GM13976 (cell line): ENCODE results near the gene SYT3.
"Not testable (repeated sequence)": the region's sequence is repeated elsewhere in the genome, so short reads cannot be mapped to it uniquely, and the experiment has no call there.

Experiments used
- DNase-seq: peaks from one replicate; pipeline ENCODE4 v3.0.0; 2012; ENCODE audit warnings: low spot score
- in situ Hi-C: fragments of 300-500 bp; cut with MboI; formaldehyde crosslinking; loops from one replicate; pipeline ENCODE4 v1.12.0; 2022; ENCODE audit warnings: low sequenced_read_pairs, mixed read lengths, inconsistent platforms; ENCODE audit not compliant: unreplicated experiment
- TF ChIP-seq, protein P1 (sequence below): IDR thresholded peaks from 2 replicates; pipeline ENCODE4 v1.5.1; 2012; ENCODE audit warnings: borderline replicate concordance, mild to moderate bottlenecking; ENCODE audit not compliant: insufficient read depth; ENCODE audit errors: extremely low read depth, missing control alignments, control extremely low read depth

SYT3 gene

DNA sequence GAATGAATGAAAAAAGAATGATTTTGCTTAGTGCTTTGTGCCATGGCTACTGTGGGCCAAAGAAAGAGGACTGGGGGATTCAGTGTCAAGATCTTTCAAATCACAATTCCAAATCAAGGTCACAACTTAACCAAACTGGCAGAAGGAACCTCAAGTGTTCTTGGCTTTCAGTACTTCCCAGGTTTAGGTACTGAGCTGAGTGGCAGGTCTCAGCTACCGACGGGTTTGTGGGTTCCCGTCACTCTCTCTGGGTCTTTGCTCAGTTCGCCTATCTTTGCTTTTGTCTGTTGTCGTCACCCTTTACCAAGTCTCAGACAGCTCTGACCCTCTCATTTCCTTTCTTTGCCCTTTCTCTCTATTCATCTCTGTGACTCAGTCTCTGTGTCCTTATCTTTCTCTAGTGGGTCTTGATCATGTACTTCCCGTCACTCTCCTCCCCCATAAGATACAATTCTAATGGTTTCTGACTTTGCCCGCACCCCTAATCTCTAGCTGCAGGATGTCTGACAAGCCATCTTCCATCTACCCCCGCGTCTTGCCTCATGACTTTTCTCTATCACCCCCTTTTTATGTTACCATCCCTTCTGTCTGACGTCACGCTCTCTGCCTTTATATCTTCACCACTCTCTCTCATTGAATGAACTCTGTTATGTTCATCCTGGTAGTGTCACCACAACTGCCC lies 38.1 kb downstream of the SYT3 start:
- no peak for DNase-seq
- TF ChIP-seq, protein P1, sequence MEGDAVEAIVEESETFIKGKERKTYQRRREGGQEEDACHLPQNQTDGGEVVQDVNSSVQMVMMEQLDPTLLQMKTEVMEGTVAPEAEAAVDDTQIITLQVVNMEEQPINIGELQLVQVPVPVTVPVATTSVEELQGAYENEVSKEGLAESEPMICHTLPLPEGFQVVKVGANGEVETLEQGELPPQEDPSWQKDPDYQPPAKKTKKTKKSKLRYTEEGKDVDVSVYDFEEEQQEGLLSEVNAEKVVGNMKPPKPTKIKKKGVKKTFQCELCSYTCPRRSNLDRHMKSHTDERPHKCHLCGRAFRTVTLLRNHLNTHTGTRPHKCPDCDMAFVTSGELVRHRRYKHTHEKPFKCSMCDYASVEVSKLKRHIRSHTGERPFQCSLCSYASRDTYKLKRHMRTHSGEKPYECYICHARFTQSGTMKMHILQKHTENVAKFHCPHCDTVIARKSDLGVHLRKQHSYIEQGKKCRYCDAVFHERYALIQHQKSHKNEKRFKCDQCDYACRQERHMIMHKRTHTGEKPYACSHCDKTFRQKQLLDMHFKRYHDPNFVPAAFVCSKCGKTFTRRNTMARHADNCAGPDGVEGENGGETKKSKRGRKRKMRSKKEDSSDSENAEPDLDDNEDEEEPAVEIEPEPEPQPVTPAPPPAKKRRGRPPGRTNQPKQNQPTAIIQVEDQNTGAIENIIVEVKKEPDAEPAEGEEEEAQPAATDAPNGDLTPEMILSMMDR: no peak
- in situ Hi-C loops: no loop called here

DNA sequence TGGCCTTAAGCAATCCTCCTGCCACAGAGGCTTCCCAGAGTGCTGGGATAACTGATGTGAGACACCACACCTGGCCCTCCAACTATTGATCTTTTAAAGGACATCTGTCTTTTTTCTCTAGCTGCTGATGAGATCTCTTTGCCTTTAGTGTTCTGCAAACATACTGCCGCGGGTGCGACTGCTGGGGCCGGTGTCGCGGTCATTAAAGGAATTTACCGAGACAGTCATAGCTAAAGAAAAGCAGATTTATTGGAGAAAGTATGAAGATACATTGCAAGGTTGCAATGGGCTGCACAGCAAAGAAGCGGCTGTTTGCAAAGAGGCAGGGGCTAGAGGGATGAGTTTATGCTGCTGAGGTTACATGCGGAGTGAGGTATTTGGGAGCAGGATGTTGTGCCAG lies 40.3 kb downstream of the SYT3 start:
- in situ Hi-C loops: no loop called here
- DNase-seq: no peak
- TF ChIP-seq, protein P1: no peak

DNA sequence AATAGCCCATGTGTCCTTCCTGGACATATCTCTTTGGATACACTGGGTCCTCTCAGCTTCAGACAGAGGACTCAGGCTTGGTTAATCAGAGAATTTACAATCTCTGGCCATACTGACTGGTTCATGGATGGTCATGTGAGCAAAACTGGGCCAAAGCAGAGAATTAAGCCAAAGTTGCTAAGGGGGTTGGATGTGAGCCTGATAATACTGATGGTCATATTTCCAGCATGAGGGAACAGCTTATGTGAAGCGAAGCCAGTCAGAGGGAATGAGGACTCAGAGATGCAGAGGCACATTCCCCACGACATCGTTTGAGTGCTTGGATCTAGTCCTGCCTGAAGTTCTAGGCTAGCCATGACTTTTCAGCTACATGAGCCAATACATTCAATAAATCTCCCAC lies 49.5 kb downstream of the SYT3 start:
- TF ChIP-seq, protein P1: no peak
- in situ Hi-C loops: no loop called here
- DNase-seq: no peak

DNA sequence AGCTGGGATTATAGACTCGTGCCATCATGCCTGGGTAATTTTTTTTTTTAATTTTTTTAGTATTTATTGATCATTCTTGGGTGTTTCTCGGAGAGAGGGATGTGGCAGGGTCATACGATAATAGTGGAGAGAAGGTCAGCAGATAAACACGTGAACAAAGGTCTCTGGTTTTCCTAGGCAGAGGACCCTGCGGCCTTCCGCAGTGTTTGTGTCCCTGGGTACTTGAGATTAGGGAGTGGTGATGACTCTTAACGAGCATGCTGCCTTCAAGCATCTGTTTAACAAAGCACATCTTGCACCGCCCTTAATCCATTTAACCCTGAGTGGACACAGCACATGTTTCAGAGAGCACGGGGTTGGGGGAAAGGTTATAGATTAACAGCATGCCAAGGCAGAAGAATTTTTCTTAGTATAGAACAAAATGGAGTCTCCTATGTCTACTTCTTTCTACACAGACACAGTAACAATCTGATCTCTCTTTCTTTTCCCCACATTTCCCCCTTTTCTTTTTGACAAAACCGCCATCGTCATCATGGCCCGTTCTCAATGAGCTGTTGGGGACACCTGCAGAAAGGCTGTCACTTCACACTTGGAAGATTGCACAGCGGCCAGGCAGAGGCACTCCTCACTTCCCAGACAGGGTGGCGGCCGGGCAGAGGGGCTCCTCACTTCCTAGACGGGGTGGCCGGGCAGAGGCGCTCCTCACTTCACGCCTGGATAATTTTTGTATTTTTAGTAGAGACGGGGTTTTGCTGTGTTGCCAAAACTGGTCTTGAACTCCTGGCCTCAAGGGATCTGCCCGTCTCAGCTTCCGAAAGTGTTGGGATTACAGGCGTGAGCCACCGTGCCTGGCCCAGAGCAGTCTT lies 57.7 kb downstream of the SYT3 start:
- in situ Hi-C loops, DNase-seq: not testable (repeated sequence)

DNA sequence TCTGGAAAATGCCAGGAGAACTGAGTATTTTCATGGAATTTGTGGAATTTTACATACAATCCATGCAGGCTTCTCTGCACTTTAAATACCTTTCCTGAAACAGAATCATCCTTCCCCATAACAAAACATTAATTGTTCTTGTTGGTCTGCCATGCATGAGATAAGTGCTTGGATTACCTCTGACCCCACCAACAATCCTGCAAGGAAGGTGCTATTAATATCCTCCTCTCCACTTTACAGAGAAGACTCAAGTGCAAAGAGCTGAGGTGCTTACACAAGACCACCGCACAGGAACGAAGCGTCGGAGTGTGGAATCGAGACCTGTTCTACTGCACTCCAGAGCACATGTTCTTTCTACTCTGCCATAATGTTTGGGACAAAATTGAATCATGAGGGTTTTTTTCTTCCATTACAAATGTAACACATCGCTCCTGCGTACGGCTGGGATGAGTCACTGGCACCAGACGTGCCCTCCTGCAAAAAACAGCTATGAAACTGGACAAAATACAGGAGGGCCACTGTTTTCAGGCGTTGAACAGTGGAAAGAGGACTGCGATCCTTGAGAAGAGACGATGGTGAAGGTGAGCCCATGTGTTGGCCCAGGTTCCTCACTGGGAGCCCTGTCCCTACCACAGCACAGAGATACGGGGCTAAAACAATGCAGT lies 58.6 kb downstream of the SYT3 start:
- in situ Hi-C loops: no loop called here
- TF ChIP-seq, protein P1: no peak
- no peak for DNase-seq

DNA sequence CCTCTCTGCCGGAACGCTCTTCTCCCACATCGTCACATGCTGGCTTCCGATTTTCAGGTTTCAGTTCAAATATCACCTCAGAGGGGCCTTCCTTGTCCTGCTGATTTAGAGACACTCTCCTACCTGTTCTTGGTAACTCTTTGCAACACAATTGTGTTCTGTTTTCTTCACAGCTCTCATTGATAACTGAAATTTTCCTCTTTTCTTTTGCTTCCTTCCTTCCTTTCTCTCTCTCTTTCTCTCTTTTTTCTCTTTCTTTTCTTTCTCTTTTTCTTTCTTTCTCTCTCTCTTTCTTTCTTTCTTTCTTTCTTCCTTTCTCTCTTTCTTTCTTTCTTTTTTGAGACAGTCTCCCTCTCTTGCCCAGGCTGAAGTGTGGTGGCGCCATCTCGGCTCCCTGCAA lies 59.4 kb downstream of the SYT3 start:
- in situ Hi-C loops: no loop called here
- DNase-seq: no peak
- TF ChIP-seq, protein P1: no peak

DNA sequence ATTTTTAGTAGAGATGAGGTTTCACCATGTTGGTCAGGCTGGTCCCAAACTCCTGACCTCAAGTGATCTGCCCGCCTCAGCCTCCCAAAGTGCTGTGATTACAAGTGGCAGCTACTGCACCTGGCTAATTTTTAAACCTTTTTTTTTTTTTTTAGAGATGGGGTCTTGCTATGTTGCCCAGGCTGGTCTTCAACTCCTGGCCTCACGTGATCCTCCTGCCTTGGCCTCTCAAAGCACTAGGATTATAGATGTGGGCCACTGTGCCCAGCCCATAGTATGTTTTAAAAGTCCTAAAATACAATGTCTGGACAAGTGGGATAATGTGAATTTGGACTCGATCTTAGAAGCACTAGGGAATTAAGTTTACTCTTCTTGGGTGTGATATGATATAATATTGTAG lies 62.9 kb downstream of the SYT3 start:
- DNase-seq, in situ Hi-C loops: not testable (repeated sequence)
